T-helper 2 cell treated with Interferon-gamma antibody and Interleukin-4, amounts not matched to agents 100 ng/mL and 5 ng/mL, for 36 hours (primary cell): Measurements from ENCODE around the gene ZNF613. TPM values are rescaled to one million over a fixed set of nuclear protein-coding genes. Genes with fewer than 3 reads are reported as not detected.
"Not testable (repeated sequence)": the region's sequence is repeated elsewhere in the genome, so short reads cannot be mapped to it uniquely, and the experiment has no call there.

Experiments
- intact Hi-C: fragments of 100-400 bp; cut with micrococcal nuclease; formaldehyde crosslinking; loops from one replicate; pipeline ENCODE4 v1.15.1; 2023
- total RNA-seq: library from RNA; stranded (reverse); gene quantifications from 2 replicates; pipeline ENCODE4 v1.2.3, GENCODE V29; 2022

ZNF613 gene
- total RNA-seq, 1 donor from 2014 or later, result 5.0 TPM

- intact Hi-C loops, result no loop called here
Observed at GRCh38 chr19:51931921-51932320, 4.6 kb downstream of the ZNF613 start.

GRCh38 chr19:51938936-51939335 lies 11.7 kb downstream of the ZNF613 start:
- intact Hi-C loops, result no loop called here

- intact Hi-C loops, result no loop called here
Observed at GRCh38 chr19:51944798-51945552, 17.7 kb downstream of the ZNF613 start.

GRCh38 chr19:51946602-51947001 lies 19.3 kb downstream of the ZNF613 start:
- intact Hi-C loops, result no loop called here

GRCh38 chr19:51948975-51949374 lies 21.7 kb downstream of the ZNF613 start:
- intact Hi-C loops, result no loop called here

- intact Hi-C loops, result not testable (repeated sequence)
Observed at GRCh38 chr19:51957846-51958245, 30.6 kb downstream of the ZNF613 start.

GRCh38 chr19:51959791-51960190 lies 32.5 kb downstream of the ZNF613 start:
- intact Hi-C loops, result no loop called here

- intact Hi-C loops, result not testable (repeated sequence)
Observed at GRCh38 chr19:51960621-51961233, 33.5 kb downstream of the ZNF613 start.

- intact Hi-C loops, result no loop called here
Observed at GRCh38 chr19:51965583-51965982, 38.3 kb downstream of the ZNF613 start.

- intact Hi-C loops, result no loop called here
Observed at GRCh38 chr19:51970718-51971117, 43.4 kb downstream of the ZNF613 start.

- intact Hi-C loops, result no loop called here
Observed at GRCh38 chr19:51971624-51972023, 44.4 kb downstream of the ZNF613 start.

- intact Hi-C loops, result not testable (repeated sequence)
Observed at GRCh38 chr19:51975787-51976186, 48.5 kb downstream of the ZNF613 start.

- intact Hi-C loops, result no loop called here
Observed at GRCh38 chr19:51976852-51977251, 49.6 kb downstream of the ZNF613 start.

GRCh38 chr19:51977346-51977745 lies 50.1 kb downstream of the ZNF613 start:
- intact Hi-C loops, result no loop called here

GRCh38 chr19:51978882-51979281 lies 51.6 kb downstream of the ZNF613 start:
- intact Hi-C loops, result no loop called here

GRCh38 chr19:51980116-51980736 lies 53.0 kb downstream of the ZNF613 start:
- intact Hi-C loops, result no loop called here

GRCh38 chr19:51980926-51981325 lies 53.7 kb downstream of the ZNF613 start:
- intact Hi-C loops, result not testable (repeated sequence)

- intact Hi-C loops, result no loop called here
Observed at GRCh38 chr19:51983361-51983760, 56.1 kb downstream of the ZNF613 start.

GRCh38 chr19:51986309-51987291 lies 59.3 kb downstream of the ZNF613 start, which contains the start of gene ZNF350:
Gene ZNF350, minus strand, starts transcription at chr19:51986840. Its CDS starts 12,480 bp downstream, at chr19:51974360.
- intact Hi-C loops, result loop anchor here (1.0 to 5.0 kb wide), 9 partner anchors 22 to 311 kb away; partner anchors contain the start of genes ZNF480, ZNF613, ZNF614 and ZNF615

GRCh38 chr19:51993422-51993821 lies 66.2 kb downstream of the ZNF613 start:
- intact Hi-C loops, result no loop called here

- intact Hi-C loops, result no loop called here
Observed at GRCh38 chr19:51994048-51994644, 66.9 kb downstream of the ZNF613 start.
